Left lobe of liver (tissue), 1 donor: ENCODE measurements around the gene OR10D3. TPM values are rescaled to one million over a fixed set of nuclear protein-coding genes. Genes with fewer than 3 reads are reported as not detected.

ENCODE experiments used
- total RNA-seq: library from RNA; stranded (reverse); gene quantifications from one replicate; pipeline ENCODE4 v1.2.1, GENCODE V29; 2021
- donor health status: DM: no; HTN: yes; CAD: no.

Gene OR10D3
- total RNA-seq, 1 donor from 2014 or later, result not detected

Other genes with a start within 250 kb of the OR10D3 start
- gene OR4D5, start 243.7 kb upstream of the OR10D3 start, total RNA-seq, result not detected
- gene OR6T1, start 239.5 kb upstream of the OR10D3 start, total RNA-seq, result not detected
- not detected for gene OR10S1, start 205.6 kb upstream of the OR10D3 start, total RNA-seq
- gene OR10G6, start 188.2 kb upstream of the OR10D3 start, total RNA-seq, result not detected
- gene OR10G4, start 170.3 kb upstream of the OR10D3 start, total RNA-seq, result not detected
- gene OR10G9, start 160.3 kb upstream of the OR10D3 start, total RNA-seq, result not detected
- not detected for gene OR10G8, start 156.5 kb upstream of the OR10D3 start, total RNA-seq
- gene OR10G7, start 142.0 kb upstream of the OR10D3 start, total RNA-seq, result not detected
- 3.4 TPM for gene VWA5A, start 67.9 kb upstream of the OR10D3 start, total RNA-seq
- gene OR8G1, start 57.8 kb downstream of the OR10D3 start, total RNA-seq, result not detected
- gene OR8G5, start 73.0 kb downstream of the OR10D3 start, total RNA-seq, result not detected
- gene OR8D1, start 130.6 kb downstream of the OR10D3 start, total RNA-seq, result not detected
- not detected for gene OR8D2, start 136.9 kb downstream of the OR10D3 start, total RNA-seq
- not detected for gene OR8B2, start 201.2 kb downstream of the OR10D3 start, total RNA-seq
- not detected for gene OR8B3, start 215.7 kb downstream of the OR10D3 start, total RNA-seq
- gene OR8B4, start 241.5 kb downstream of the OR10D3 start, total RNA-seq, result not detected